ENCODE measurements around the gene ITIH2. TPM values are rescaled to one million over a fixed set of nuclear protein-coding genes. Genes with fewer than 3 reads are reported as not detected.

Gene ITIH2
- total RNA-seq, 2 experiments from 2014 or later = not detected

DNA sequence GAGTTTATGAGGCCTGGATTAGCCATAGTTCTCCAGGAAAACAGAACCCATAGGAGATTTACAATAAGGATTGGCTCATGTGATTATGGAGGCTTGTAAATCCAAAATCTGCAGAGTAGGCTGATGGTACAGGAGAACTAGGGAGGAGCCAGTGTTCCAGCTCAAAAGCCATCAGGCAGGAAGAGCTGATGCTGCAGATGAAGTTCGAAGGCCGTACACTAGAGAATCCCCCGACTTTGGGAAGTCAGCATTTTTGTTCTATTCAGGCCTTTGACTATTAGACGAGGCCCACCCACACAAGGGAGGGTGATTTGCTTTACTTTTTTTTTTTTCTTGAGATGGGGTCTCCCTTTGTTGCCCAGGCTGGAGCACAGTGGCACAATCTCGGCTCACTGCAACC lies 47.1 kb downstream of the ITIH2 start:
- no TSS peak for BruUV-seq (replicated peaks)
- intact Hi-C loops (cut with micrococcal nuclease; ENCODE audit: unreplicated experiment) = loop anchor here (10.0 kb wide), 1 partner anchor 215 kb away; no protein-coding TSS in a partner anchor
- H3K4me3 ChIP-seq (ENCODE audit: low read depth, low read length, poor library complexity, severe bottlenecking) = no peak overlapping the region

DNA sequence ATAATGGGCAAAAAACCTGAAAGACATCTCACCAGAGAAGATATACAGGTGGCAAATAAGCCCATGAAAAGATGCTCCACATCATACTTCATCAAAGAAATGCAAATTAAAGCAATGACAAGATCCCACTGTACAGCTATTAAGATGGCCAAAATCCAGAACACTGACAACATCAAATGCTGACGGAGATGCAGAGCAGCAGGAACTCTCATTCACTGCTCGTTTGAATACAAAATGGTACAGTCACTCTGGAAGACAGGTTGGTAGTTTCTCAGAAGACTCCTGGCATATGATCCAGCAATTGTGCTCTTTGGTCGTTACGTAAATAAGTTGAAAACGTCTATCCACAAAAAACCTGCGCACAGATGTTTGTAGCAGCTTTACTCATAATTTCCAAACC lies 49.1 kb downstream of the ITIH2 start:
- Histone ChIP-seq H3K9me3 (ENCODE audit: low read length) (no peaks in the 10 kb centered on the region), H4K20me1 (ENCODE audit: insufficient read depth, low read length) (no peaks in the 10 kb centered on the region), H3K4me1 (ENCODE audit: insufficient read depth, low read length, poor library complexity, severe bottlenecking) (no peaks in the 10 kb centered on the region), H3K27ac (ENCODE audit: low read depth, low read length, poor library complexity, severe bottlenecking) (no peak overlapping the region), H3K9me2 (ENCODE audit: insufficient read depth, low read length) (no peaks in the 10 kb centered on the region), H3K36me3 (ENCODE audit: insufficient read depth, low read length) (peaks cover 52% of the 10 kb centered on the region), H3K79me2 (ENCODE audit: insufficient read depth, low read depth, low read length) (no peaks in the 10 kb centered on the region), H3K4me2 (ENCODE audit: low read length) (no peak overlapping the region), H3K4me3 (ENCODE audit: low read depth, low read length, poor library complexity, severe bottlenecking) (no peak overlapping the region), H2AFZ (ENCODE audit: low read length) (no peak overlapping the region)
- no peak for TF ChIP-seq EZH2phosphoT487 (IDR thresholded peaks at IDR 0.05; ENCODE audit: borderline replicate concordance, low read depth, low read length)
- TF ChIP-seq CTCF (conservative IDR thresholded peaks at IDR 0.05; ENCODE audit: low read length) = no peak
- DNase-seq (ENCODE audit: low spot score) = no peak
- ChIA-PET CTCF (ENCODE audit: unreplicated experiment) (interaction anchor here (0.8 kb wide), 1 partner anchor 227 kb away, joined by 3 read pairs; no protein-coding TSS in a partner anchor), POLR2A (interaction anchor here (1.2 kb wide), 1 partner anchor 14 kb away, joined by 4 read pairs; no protein-coding TSS in a partner anchor)
- BruUV-seq (replicated peaks) = no TSS peak
- intact Hi-C loops (cut with micrococcal nuclease; ENCODE audit: unreplicated experiment) = loop anchor here (10.0 kb wide), 1 partner anchor 213 kb away; no protein-coding TSS in a partner anchor

More for the DNA sequence above, 47.1 kb downstream of the ITIH2 start:
- no peak for TF ChIP-seq CTCF (conservative IDR thresholded peaks at IDR 0.05; ENCODE audit: low read length)
- no peak for TF ChIP-seq EZH2phosphoT487 (IDR thresholded peaks at IDR 0.05; ENCODE audit: borderline replicate concordance, low read depth, low read length)
- H3K4me1 ChIP-seq (ENCODE audit: insufficient read depth, low read length, poor library complexity, severe bottlenecking) = no peaks in the 10 kb centered on the region
- peaks cover 32% of the 10 kb centered on the region for H3K36me3 ChIP-seq (ENCODE audit: insufficient read depth, low read length)
- H3K4me2 ChIP-seq (ENCODE audit: low read length) = no peak overlapping the region
- CTCF ChIA-PET (ENCODE audit: unreplicated experiment) = no interaction called here
- no peaks in the 10 kb centered on the region for H3K9me3 ChIP-seq (ENCODE audit: low read length)
- no peaks in the 10 kb centered on the region for H3K9me2 ChIP-seq (ENCODE audit: insufficient read depth, low read length)
- POLR2A ChIA-PET = interaction anchor here (0.9 kb wide), 1 partner anchor 103 kb away, joined by 5 read pairs; no protein-coding TSS in a partner anchor
- DNase-seq (ENCODE audit: low spot score) = no peak
- H3K79me2 ChIP-seq (ENCODE audit: insufficient read depth, low read depth, low read length) = no peaks in the 10 kb centered on the region
- H4K20me1 ChIP-seq (ENCODE audit: insufficient read depth, low read length) = no peaks in the 10 kb centered on the region
- H3K27ac ChIP-seq (ENCODE audit: low read depth, low read length, poor library complexity, severe bottlenecking) = no peak overlapping the region
- H2AFZ ChIP-seq (ENCODE audit: low read length) = no peak overlapping the region

- CTCF ChIA-PET (ENCODE audit: unreplicated experiment) = no interaction called here
These were observed 52.0 kb downstream of the ITIH2 start for GRCh38 chr10:7755103-7755502.

More at GRCh38 chr10:7755103-7755502, 52.0 kb downstream of the ITIH2 start:
- Histone ChIP-seq H3K4me1 (ENCODE audit: insufficient read depth, low read length, poor library complexity, severe bottlenecking) (no peaks in the 10 kb centered on the region), H4K20me1 (ENCODE audit: insufficient read depth, low read length) (no peaks in the 10 kb centered on the region), H3K36me3 (ENCODE audit: insufficient read depth, low read length) (peaks cover 77% of the 10 kb centered on the region), H3K4me3 (ENCODE audit: low read depth, low read length, poor library complexity, severe bottlenecking) (no peak overlapping the region), H3K9me2 (ENCODE audit: insufficient read depth, low read length) (no peaks in the 10 kb centered on the region), H3K9me3 (ENCODE audit: low read length) (no peaks in the 10 kb centered on the region), H3K4me2 (ENCODE audit: low read length) (no peak overlapping the region), H3K27ac (ENCODE audit: low read depth, low read length, poor library complexity, severe bottlenecking) (no peak overlapping the region), H2AFZ (ENCODE audit: low read length) (no peak overlapping the region), H3K79me2 (ENCODE audit: insufficient read depth, low read depth, low read length) (no peaks in the 10 kb centered on the region)
- POLR2A ChIA-PET = no interaction called here
- intact Hi-C loops (cut with micrococcal nuclease; ENCODE audit: unreplicated experiment) = loop anchor here (10.0 kb wide), 1 partner anchor 210 kb away; no protein-coding TSS in a partner anchor
- DNase-seq (ENCODE audit: low spot score) = no peak
- no TSS peak for BruUV-seq (replicated peaks)
- TF ChIP-seq CTCF (conservative IDR thresholded peaks at IDR 0.05; ENCODE audit: low read length) = no peak
- no peak for TF ChIP-seq EZH2phosphoT487 (IDR thresholded peaks at IDR 0.05; ENCODE audit: borderline replicate concordance, low read depth, low read length)

Data from OCI-LY7 (cell line).